A673 (cell line): ENCODE measurements around the gene AQP3. TPM values are rescaled to one million over a fixed set of nuclear protein-coding genes. Genes with fewer than 3 reads are reported as not detected.
A peak's percentile ranks its signal among the peaks of the same experiment; 100 is the strongest.

Experiments used
- BruUV-seq: library from RNA; stranded (reverse); fragments of 400-500 nt; replicated peaks from 2 replicates; lab custom pipeline; 2021; lab: Mats Ljungman, UMichigan
- CTCF ChIA-PET: fragments of 300-600 bp; sonication (Branson Sonifier 250); formaldehyde crosslinking; loops from one replicate; lab custom pipeline; 2022; ENCODE audit warnings: antibody characterized with exemption; lab: Charles Lee
- POLR2A ChIA-PET: fragments of 300-600 bp; sonication (Branson Sonifier 250); formaldehyde crosslinking; loops from one replicate; lab custom pipeline; 2022; ENCODE audit warnings: antibody characterized with exemption; ENCODE audit not compliant: low non-redundant PET; lab: Charles Lee
- DNase-seq: peaks from one replicate; pipeline ENCODE4 v3.0.0-alpha.2; 2015; ENCODE audit warnings: low spot score
- H3K27ac ChIP-seq: fragments of 200-600 bp; sonication (generic); 2 replicates; pipeline ENCODE4 v1.5.1; 2016; ENCODE audit warnings: mixed run types, low read depth, mild to moderate bottlenecking, mixed read lengths, antibody characterized with exemption, low read length; ENCODE audit not compliant: poor library complexity, severe bottlenecking
- H3K27me3 ChIP-seq: fragments of 200-600 bp; sonication (generic); replicated peaks from 2 replicates; pipeline ENCODE4 v1.6.1; 2017; ENCODE audit warnings: mixed run types, low read depth, mild to moderate bottlenecking, mixed read lengths, antibody characterized with exemption, low read length; ENCODE audit not compliant: insufficient read depth, poor library complexity
- H3K36me3 ChIP-seq: fragments of 200-600 bp; sonication (generic); 2 replicates; pipeline ENCODE4 v1.6.1; 2016; ENCODE audit warnings: mixed run types, mild to moderate bottlenecking, mixed read lengths, antibody characterized with exemption, low read length; ENCODE audit not compliant: insufficient read depth, poor library complexity, severe bottlenecking
- H3K4me1 ChIP-seq: fragments of 200-600 bp; sonication (generic); 2 replicates; pipeline ENCODE4 v1.6.1; 2017; ENCODE audit warnings: mixed run types, mild to moderate bottlenecking, mixed read lengths, antibody characterized with exemption, low read length; ENCODE audit not compliant: insufficient read depth, poor library complexity, severe bottlenecking
- H3K4me3 ChIP-seq: fragments of 200-600 bp; sonication (generic); 2 replicates; pipeline ENCODE4 v1.5.1; 2016; ENCODE audit warnings: low read depth, mixed run types, mild to moderate bottlenecking, mixed read lengths, low read length; ENCODE audit not compliant: poor library complexity, severe bottlenecking
- H3K9me3 ChIP-seq: fragments of 200-600 bp; sonication (generic); 2 replicates; pipeline ENCODE4 v1.6.1; 2016; ENCODE audit warnings: mixed run types, low read depth, mild to moderate bottlenecking, mixed read lengths, antibody characterized with exemption, low read length; ENCODE audit not compliant: poor library complexity, severe bottlenecking
- CTCF ChIP-seq: fragments of 300-800, 200-600 bp; sonication (generic); conservative IDR thresholded peaks from 2 replicates; pipeline ENCODE4 v1.5.1; 2017; ENCODE audit warnings: low read depth, mild to moderate bottlenecking, antibody characterized with exemption, low read length, moderate library complexity, mixed read lengths
- EZH2 ChIP-seq: fragments of 200-600 bp; sonication (generic); IDR thresholded peaks from 2 replicates; pipeline ENCODE4 v1.6.1; 2017; ENCODE audit warnings: borderline replicate concordance, low read depth, mild to moderate bottlenecking, mixed read lengths, antibody characterized with exemption, low read length; ENCODE audit not compliant: poor library complexity, severe bottlenecking
- intact Hi-C: fragments of 100-400 bp; cut with micrococcal nuclease; formaldehyde crosslinking; loops from one replicate; pipeline ENCODE4 v1.10.0; 2022; ENCODE audit not compliant: unreplicated experiment
- total RNA-seq: library from RNA; stranded (reverse); gene quantifications from 2 replicates; pipeline ENCODE4 v1.2.3, GENCODE V29; 2021

The AQP3 gene
- total RNA-seq, 1 experiment from 2014 or later: 0.43 TPM

DNA sequence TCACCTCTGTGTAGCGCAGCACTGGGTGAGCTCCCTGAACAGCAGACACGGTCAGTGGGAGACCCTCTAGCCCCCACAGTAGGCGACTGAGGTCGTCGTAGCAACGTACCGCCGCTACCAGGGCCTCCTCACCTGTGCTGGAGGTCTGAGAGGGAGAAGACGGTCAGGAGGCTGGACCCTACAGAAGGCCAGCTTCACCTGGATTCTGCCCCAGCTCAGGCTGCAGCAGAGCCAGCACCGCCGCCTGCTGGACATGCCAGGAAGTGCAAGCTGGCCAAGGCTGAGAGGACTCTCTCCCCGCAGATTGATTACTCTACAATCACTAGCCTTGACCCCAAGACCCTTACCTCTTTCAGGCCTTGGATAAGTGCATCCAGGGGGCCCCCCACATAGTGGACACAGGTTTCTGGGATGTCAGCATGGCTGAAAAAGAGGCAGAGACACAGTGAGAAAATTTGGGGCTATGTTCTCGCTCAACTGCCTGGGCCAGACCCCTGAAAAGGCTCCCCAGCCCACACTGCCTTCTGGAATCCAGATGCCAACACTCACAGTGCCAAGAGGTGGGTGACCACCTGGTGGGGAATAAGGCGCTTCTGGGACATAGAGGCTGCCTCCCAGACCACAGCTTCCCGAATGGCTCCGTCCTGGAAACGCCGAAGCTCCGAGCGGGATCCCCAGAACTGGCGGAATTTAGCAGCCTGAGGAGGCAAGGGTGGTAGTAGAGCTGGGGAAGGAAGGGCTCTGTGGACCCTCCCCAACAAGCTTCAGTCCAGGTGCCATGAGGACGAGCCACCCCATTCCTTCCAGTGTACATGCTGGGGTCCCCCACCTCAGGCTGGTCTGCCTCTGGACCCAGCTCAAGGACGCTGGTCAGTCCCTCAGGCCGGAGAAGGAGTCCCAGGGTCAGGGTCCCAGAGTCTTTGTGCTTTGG is 19.4 kb upstream of the AQP3 start:
- H3K36me3 ChIP-seq: peaks cover 61% of the 10 kb centered on the region
- H3K27ac ChIP-seq: no peak overlapping the region
- H3K4me3 ChIP-seq: no peak overlapping the region
- ChIA-PET POLR2A (no interaction called here), CTCF (interaction anchor here (0.6 to 1.8 kb wide), 9 partner anchors 14 to 180 kb away, joined by 3 to 25 read pairs (median 4); partner anchors contain the start of genes AQP3 and NFX1)
- BruUV-seq: no TSS peak
- H3K27me3 ChIP-seq: no peaks in the 10 kb centered on the region
- no peaks in the 10 kb centered on the region for H3K9me3 ChIP-seq
- intact Hi-C loops: loop anchor here (2.0 to 5.0 kb wide), 2 partner anchors 92 to 180 kb away; no protein-coding TSS in a partner anchor
- peak; percentile 90 for TF ChIP-seq CTCF
- TF ChIP-seq EZH2: no peak
- DNase-seq: peak; percentile 32
- H3K4me1 ChIP-seq: no peaks in the 10 kb centered on the region

GRCh38 chr9:33465596-33466564 is 18.5 kb upstream of the AQP3 start:
- H3K27ac ChIP-seq: no peak overlapping the region
- H3K9me3 ChIP-seq: no peaks in the 10 kb centered on the region
- peaks cover 62% of the 10 kb centered on the region for H3K36me3 ChIP-seq
- H3K4me1 ChIP-seq: no peaks in the 10 kb centered on the region
- ChIA-PET POLR2A (no interaction called here), CTCF (interaction anchor here (0.5 to 1.8 kb wide), 8 partner anchors 19 to 347 kb away, joined by 3 to 25 read pairs (median 4); partner anchors contain the start of genes AQP3 and NFX1)
- intact Hi-C loops: loop anchor here (2.0 to 5.0 kb wide), 2 partner anchors 91 to 179 kb away; no protein-coding TSS in a partner anchor
- BruUV-seq: no TSS peak
- TF ChIP-seq CTCF: no peak
- TF ChIP-seq EZH2: no peak
- H3K4me3 ChIP-seq: no peak overlapping the region
- no peaks in the 10 kb centered on the region for H3K27me3 ChIP-seq
- no peak for DNase-seq

GRCh38 chr9:33465096-33465495 is 17.7 kb upstream of the AQP3 start:
- CTCF ChIA-PET: no interaction called here
- intact Hi-C loops: loop anchor here (5.0 kb wide), 1 partner anchor 178 kb away; no protein-coding TSS in a partner anchor
- no peak overlapping the region for H3K27ac ChIP-seq

More at GRCh38 chr9:33465096-33465495, 17.7 kb upstream of the AQP3 start:
- no peaks in the 10 kb centered on the region for H3K4me1 ChIP-seq
- no peak overlapping the region for H3K4me3 ChIP-seq
- POLR2A ChIA-PET: no interaction called here
- no TSS peak for BruUV-seq
- no peak for DNase-seq
- no peak for TF ChIP-seq EZH2
- no peak for TF ChIP-seq CTCF
- H3K36me3 ChIP-seq: peaks cover 60% of the 10 kb centered on the region
- H3K27me3 ChIP-seq: no peaks in the 10 kb centered on the region
- H3K9me3 ChIP-seq: no peaks in the 10 kb centered on the region
